Measurements from ENCODE around the gene CD248.
A peak's percentile ranks its signal among the peaks of the same experiment; 100 is the strongest.

CD248 gene

GRCh38 chr11:66274219-66274618 lies 42.6 kb downstream of the CD248 start:
- Histone ChIP-seq H3K27me3 (ENCODE audit: control insufficient read depth, insufficient read depth, low read length) (no peaks in the 10 kb centered on the region), H3K4me3 (ENCODE audit: low read depth, low read length) (no peak overlapping the region), H3K79me2 (no peaks in the 10 kb centered on the region), H3K36me3 (ENCODE audit: control insufficient read depth, insufficient read depth, low read length) (no peaks in the 10 kb centered on the region), H2AFZ (no peak overlapping the region), H3K4me1 (peaks cover 2% of the 10 kb centered on the region), H3K27ac (no peak overlapping the region), H3K4me2 (ENCODE audit: low read length) (no peak overlapping the region), H3K9ac (no peak overlapping the region), H3K9me3 (ENCODE audit: control insufficient read depth, low read length) (no peaks in the 10 kb centered on the region)
- TF ChIP-seq CTCF (IDR thresholded peaks at IDR 0.05) = no peak

- H2AFZ ChIP-seq = no peak overlapping the region
- H3K4me2 ChIP-seq (ENCODE audit: low read length) = no peak overlapping the region
- no peak overlapping the region for H3K9ac ChIP-seq
- peaks cover 2% of the 10 kb centered on the region for H3K4me1 ChIP-seq
- H3K79me2 ChIP-seq = no peaks in the 10 kb centered on the region
- no peak overlapping the region for H3K27ac ChIP-seq
- H3K9me3 ChIP-seq (ENCODE audit: control insufficient read depth, low read length) = no peaks in the 10 kb centered on the region
- no peaks in the 10 kb centered on the region for H3K36me3 ChIP-seq (ENCODE audit: control insufficient read depth, insufficient read depth, low read length)
- no peak for TF ChIP-seq CTCF (IDR thresholded peaks at IDR 0.05)
- no peaks in the 10 kb centered on the region for H3K27me3 ChIP-seq (ENCODE audit: control insufficient read depth, insufficient read depth, low read length)
- H3K4me3 ChIP-seq (ENCODE audit: low read depth, low read length) = no peak overlapping the region
Measured at GRCh38 chr11:66272596-66272995, 44.2 kb downstream of the CD248 start.

- peaks cover 2% of the 10 kb centered on the region for H3K4me1 ChIP-seq
- H3K4me2 ChIP-seq (ENCODE audit: low read length) = no peak overlapping the region
- TF ChIP-seq CTCF (IDR thresholded peaks at IDR 0.05) = no peak
- H3K9me3 ChIP-seq (ENCODE audit: control insufficient read depth, low read length) = no peaks in the 10 kb centered on the region
- H3K27me3 ChIP-seq (ENCODE audit: control insufficient read depth, insufficient read depth, low read length) = no peaks in the 10 kb centered on the region
- no peaks in the 10 kb centered on the region for H3K79me2 ChIP-seq
- H3K36me3 ChIP-seq (ENCODE audit: control insufficient read depth, insufficient read depth, low read length) = no peaks in the 10 kb centered on the region
- no peak overlapping the region for H2AFZ ChIP-seq
- H3K4me3 ChIP-seq (ENCODE audit: low read depth, low read length) = no peak overlapping the region
- no peak overlapping the region for H3K9ac ChIP-seq
- H3K27ac ChIP-seq = no peak overlapping the region
Measured at GRCh38 chr11:66271816-66272215, 45.0 kb downstream of the CD248 start.

DNA sequence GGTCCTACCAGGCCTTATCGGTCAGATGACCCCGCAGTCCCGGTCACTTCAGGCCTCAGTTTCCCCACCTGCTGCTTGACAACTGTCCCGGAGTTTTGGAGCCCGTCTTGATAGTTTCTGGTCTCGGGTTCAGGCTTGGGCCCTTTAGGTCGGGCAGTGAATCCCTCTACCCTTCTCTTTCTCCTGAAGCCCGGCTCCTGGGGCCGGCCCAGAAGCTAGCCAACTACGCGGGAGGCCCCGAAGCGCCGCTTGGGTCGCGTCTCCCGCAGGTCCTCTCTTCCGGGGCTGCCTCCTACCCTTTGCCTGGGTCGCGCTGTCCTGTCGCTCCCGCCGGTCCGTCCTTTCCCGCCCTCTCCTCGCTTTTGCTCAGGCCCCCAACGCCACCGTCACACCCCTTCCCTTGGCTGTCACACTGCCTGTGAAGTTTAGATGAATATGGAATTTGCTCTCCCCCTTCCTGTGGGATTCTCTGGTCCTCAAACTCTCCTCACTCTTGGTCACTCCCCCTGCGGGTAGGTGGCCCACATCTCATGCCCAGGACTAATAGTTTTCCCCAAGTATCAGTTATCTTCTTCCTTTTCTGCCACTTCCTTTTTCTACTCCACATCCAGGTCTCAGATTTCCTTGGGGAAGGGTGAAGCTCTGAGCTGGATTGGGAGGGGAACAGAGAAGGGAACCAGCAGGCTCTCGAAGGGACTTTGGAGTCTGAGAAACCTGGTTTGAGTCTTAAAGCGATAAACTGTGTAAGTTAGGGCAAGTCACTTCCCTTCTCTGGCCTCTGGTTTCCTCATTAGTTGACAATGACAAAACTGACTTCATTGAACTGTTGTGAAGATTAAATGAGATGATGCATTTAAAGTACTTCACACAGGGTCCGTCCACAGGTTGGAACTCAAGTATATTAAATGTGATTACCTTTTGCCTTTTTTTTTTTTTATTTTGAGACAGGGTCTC lies 47.6 kb downstream of the CD248 start:
- Histone ChIP-seq H3K9me3 (ENCODE audit: control insufficient read depth, low read length) (no peaks in the 10 kb centered on the region), H3K4me3 (ENCODE audit: low read depth, low read length) (peak overlapping the region; percentile 87), H2AFZ (peak overlapping the region; percentile 85), H3K36me3 (ENCODE audit: control insufficient read depth, insufficient read depth, low read length) (no peaks in the 10 kb centered on the region), H3K4me1 (peaks cover 2% of the 10 kb centered on the region), H3K79me2 (no peaks in the 10 kb centered on the region), H3K4me2 (ENCODE audit: low read length) (peak overlapping the region; percentile 85), H3K27me3 (ENCODE audit: control insufficient read depth, insufficient read depth, low read length) (no peaks in the 10 kb centered on the region), H3K27ac (peak overlapping the region; percentile 97), H3K9ac (peak overlapping the region; percentile 13)
- TF ChIP-seq CTCF (IDR thresholded peaks at IDR 0.05) = no peak
